NAMALWA (cell line): ENCODE measurements around the gene FCRL3.

Experiments used
- DNase-seq: peaks from one replicate; pipeline ENCODE4 v3.0.0-alpha.2; 2015; ENCODE audit warnings: low spot score

FCRL3 gene

DNA sequence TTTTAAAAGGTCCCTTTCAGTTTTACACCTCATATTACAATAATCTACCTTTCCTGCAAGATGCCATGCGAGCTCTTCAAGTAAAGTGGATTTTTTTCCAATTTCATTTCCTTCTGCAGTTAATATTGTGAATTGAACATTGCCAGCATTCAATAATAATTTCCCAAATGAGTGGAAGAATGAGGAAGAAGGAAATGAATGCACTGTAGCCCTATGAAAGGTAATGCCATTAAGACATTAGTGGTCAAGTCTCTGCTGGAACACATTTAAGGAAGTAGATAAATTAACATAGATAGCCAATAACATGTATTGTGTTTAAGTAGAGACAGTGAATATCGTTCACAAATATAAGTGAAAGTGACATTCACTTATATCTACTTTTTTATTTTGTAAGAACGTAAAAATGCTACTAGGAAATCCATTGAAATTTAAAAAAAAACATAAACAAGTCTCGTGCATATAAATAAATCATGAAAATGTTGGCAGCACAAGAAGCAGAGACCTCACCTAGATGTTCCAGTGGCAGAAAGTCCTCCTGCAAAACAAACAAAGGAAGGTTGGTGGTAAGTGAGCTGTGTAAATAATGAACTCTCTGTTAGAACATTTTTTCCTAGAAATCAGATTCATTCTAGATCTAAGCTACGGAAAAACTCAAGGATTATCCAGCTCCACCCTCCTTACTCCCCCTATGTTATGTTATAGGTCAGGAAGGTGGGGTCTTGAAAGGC lies 17.7 kb downstream of the FCRL3 start:
- no peak for DNase-seq

DNA sequence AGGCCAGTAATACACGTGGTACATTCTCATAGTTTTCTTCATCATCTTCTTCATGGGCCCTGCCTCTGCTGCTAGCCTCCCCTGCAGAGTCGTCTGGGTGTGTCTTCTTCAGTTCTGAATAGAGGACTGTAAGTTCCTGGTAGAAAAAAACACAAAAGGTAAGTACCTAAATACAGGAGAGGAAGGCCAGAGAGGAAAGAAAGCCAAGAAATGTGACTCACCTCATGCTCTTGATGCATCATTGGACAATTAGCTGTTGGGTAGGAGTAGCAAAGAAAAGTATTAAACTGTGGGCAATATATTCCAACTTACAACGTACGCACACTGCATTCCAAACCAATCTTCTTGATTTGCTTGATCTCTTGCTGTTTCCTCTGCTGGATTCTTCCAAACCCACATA lies 21.8 kb downstream of the FCRL3 start:
- no peak for DNase-seq

DNA sequence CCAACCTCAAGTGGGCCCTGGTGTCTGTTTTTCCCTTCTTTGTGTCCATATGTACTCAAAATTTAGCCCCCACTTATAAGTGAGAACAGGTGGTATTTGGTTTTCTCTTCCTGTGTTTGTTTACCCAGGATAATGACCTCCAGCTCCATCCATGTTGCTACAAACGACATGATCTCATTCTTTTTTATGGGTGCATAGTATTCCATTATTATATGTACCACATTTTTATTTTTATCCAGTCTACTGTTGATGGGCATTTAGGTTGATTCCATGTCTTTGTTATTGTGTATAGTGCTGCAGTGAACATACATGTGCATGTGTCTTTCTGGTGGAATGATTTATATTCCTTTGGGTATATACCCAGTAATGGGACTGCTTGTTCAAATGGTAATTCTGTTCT lies 27.6 kb downstream of the FCRL3 start:
- no peak for DNase-seq

DNA sequence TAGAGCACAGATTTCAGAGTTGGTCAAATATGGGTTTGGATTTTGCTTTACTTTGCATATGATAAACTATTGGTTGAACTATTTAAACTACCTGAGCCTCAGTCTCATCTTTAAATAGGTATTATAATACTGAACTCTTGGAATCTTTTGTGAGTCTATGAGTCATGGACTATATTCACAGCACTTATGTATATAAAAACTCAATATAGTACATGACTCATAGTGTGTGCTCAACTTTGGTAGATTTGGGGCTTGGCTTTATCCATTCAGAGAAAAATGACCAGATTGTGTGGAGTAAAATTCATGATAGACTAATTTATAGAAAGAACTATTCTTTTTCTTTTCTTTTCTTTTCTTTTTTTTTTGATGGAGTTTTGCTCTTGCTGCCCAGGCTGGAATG lies 28.7 kb downstream of the FCRL3 start:
- no peak for DNase-seq

DNA sequence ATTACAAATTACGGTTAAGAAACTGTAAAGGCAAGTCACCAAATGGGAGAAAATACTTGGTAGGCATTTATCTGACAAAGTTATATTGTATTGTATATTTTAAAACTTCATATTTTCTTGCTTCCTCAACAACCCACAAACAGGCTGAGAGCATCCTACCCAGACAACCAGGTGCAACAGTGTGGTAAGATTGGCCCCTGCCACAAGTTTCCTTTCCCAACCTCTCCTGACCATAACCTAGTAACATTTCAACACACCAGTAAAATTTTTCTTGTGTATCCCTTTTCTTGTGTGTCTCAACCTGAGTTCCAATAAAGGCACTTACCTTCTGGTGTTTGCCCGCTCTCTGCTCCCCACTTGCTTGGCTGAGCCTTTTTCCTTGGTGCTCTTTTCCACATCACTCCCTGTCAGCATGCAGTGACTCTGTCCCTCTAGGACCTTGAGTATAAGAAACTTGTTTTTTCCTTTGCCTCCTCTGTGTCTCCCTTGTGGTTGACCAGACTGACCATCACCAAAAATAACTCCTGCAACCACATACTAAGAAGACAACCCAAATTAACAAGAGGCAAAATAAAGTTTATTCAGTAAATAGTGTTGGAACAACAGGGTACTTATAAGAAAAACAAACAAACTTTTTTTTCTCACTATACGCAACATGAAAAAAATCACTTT lies 40.9 kb downstream of the FCRL3 start:
- no peak for DNase-seq

DNA sequence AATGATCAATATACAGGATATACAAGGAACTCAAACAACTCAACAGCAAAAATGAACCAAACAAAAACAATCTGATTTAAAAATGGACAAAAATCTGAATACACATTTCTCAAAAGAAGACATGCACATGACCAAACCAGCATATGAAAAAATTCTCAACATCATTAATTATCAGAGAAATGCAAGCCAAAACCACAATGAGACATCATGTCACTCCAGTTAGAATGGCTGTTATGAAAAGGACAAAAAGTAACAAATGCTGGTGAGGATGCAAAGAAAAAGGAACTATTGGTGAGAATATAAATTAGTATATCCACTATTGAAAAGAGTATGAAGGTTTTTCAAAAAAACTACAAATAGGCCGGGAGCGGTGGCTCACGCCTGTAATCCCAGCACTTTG lies 42.0 kb downstream of the FCRL3 start:
- no peak for DNase-seq

DNA sequence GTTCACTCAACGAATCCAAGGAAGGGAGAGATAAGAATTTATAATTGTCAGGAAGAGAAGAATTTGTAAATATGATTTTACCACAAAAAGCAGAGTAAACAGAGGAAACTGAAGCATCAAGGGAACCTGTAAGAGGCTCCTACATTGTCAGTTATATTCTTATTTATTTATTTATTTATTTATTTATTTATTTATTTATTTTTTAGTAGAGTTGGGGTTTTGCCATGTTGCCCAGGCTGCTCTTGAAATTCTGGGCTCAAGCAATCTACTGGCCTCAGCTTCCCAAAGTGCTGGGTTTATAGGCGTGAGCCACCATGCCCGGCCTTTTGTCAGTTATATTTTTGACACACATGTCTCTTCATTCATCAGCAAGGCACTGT lies 47.1 kb downstream of the FCRL3 start:
- no peak for DNase-seq

DNA sequence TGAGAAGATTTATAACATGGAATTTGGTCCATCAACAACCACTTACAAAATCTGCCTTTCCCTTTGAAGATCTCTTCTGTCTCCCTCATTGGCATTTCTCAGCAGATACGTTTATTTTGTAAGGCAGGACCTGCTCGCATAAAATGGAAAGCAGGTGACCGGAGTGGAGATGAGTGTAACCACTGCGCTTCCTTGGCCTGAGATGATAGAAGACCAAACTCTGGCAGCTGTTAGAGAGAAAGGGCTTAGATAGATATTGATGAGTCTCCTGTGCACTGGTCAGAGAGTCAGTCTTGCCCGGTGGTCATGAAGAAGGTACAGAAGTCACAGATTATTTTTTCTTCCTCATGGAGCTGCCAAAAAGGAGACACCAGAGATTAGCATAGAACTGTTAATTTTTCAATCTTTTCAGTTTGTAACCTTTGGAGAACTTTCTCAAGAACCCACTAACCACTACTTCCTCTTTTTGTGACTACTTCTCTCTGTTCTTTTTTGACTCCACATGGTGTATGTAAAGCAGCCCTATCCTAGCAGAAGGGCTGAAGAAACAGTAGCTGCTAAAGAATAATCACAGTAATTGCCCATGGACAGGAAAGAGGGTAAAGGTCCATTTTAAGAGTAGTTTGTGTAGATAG lies 47.6 kb downstream of the FCRL3 start:
- DNase-seq = peak; percentile 92

DNA sequence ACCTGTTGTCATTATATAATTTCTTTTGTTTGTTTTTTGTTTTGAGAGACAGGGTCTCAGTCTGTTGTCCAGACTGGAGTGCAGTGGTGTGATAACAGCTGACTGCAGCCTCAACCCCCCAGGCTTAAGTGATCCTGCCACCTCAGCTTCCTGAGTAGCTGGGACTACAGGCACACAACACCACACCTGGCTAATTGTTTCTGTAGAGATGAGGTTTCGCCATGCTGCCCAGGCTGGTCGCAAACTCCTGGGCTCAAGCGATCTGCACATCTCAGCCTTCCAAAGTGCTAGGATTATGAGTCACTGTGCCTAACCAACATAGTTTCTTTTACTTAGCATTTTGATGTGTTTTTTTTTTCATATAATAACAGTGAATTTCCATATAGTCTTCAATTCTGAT lies 52.3 kb downstream of the FCRL3 start:
- no peak for DNase-seq

DNA sequence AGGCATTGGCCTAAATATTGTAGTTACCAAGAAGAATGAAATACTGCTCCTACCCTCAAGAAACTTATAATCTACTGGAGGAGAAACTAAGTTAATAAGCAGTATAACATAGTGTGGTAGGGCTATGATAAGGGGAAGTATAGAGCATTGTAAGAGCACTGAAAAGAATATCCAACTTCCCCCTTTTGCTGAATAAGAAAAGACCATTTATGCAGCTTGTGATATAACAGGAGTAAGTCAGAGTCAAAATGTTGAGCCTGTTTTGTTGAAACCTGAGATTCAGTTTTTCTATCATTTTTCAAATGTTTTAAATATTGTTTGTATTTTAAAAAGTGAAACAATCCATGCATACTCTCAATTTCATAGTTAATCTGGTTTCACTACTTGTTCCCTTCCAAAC lies 54.4 kb downstream of the FCRL3 start:
- peak; percentile 15 for DNase-seq

DNA sequence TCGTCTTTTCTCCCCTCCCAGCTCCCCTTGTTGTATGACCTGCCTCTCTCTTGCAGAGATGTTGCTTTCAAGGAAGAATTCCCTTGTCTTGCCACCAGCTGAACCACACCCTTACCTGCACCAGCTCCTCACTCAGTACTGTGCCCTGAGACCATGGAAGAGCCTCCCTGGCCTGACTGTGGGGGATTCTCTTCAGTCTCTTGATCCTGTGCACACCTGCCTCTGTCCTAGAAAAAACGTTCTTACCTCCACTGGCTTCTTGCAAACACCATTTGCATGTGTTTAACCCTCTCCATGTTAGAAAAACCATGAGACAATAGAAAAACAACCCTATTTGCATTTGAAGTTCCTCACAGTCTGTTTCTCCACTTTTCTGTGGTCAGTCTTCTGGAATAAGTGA lies 59.4 kb downstream of the FCRL3 start:
- DNase-seq = no peak

DNA sequence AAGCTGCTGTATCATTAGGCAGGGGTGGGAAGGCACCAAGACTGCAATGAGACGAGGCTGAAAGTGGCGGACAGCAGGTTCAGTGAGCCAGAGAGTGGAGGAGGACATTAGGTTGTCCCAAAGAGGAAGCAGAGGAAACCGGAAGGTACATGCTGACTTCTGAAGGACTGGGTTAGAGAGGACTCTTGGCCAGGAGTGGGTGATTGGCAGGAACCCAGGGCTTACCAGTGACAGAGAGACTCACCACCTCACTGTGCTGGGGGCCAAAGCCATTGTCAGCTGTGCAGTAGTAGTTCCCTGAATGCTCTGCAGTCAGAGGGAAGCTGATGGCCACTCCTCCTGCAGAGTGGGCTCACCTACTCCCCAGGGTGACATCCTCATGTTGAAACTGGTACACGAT lies 60.8 kb downstream of the FCRL3 start:
- no peak for DNase-seq

DNA sequence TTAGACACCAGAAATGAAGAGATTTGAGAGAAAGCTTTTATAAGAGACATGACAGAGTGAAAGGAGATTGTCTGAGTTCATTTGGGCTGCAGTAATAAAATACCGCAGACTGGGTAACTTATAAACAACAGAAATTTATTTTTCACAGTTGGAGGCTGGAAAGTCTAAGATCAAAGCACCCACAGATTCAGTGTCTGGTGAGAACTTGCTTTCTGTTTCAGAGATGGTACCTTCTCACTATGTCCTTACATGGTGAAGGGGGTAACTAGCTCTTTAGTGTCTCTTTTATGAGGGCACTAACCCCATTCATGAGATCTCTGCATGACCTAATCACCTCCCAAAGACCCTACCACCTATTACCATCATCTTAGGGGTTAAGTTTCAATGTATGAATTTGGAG lies 71.8 kb downstream of the FCRL3 start:
- DNase-seq = no peak
